ENCODE measurements around the gene FAM193B.

The FAM193B gene

DNA sequence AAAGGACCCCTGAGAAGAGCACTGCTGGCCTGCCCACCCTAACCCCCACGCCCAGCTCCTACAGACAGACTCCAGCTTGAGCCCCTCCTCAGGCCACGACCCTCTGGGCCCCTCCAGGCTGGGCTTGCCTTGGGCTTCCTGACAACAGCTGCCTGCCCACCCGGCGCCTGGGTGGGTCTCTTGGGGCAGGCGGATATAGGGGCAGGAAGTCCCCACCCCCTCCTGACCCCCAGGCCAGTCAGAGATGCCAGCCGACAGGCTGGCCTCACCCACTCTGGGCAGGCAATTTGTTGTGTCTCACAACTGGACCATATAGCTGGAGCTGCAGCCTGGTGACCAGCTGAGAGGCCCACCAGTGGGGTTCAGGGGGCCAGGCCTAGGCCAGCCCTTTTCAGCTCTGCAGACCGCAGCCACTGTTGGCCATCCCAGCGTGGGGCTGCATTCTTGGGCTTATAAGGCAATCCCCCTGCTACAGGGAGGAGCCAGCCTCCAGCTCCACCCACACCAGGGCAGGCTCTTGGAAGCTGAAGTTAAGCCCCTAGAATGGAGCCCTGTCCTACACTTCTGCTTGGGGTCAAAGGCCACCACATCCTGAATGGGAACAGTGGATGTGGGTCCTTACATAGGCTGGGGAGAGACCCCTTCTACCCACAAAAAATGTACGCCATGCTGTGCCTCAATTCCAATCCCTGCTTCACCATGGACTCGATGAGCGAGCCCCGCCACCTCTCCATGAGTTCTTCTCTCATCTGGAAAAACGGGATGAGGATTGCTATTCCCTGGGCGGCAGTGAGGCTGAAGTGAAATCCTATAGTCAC is 58.9 kb downstream of the FAM193B start:
- WGBS (ENCODE audit: insufficient coverage): 77% methylated on average over 13 of the region's 14 CpGs
- ChIA-PET POLR2A (interaction anchor here (1.4 kb wide), 1 partner anchor 16 kb away, joined by 5 read pairs; no protein-coding TSS in a partner anchor), CTCF (interaction anchor here (1.0 to 18.3 kb wide), 10 partner anchors 10 to 113 kb away, joined by 3 to 206 read pairs (median 5); partner anchors contain the start of gene DOK3)
- H3K27ac ChIP-seq (ENCODE audit: insufficient read depth in 1 of 2, low read depth in 1 of 2, low read length in 2 of 2, poor library complexity in 1 of 2, severe bottlenecking in 2 of 2): peak overlapping the region in 1 of 2 experiments; percentile 64
- peaks cover 2 to 54% (median 46%) of the 10 kb centered on the region in 4 experiments for H3K4me1 ChIP-seq (ENCODE audit: control extremely low read depth in 1 of 4, control insufficient read depth in 4 of 4, insufficient read depth in 4 of 4, low read length in 3 of 4)
- H3K36me3 ChIP-seq (ENCODE audit: control insufficient read depth in 4 of 4, insufficient read depth in 4 of 4, low read length in 3 of 4): peaks cover 0 to 17% (median 7%) of the 10 kb centered on the region in 4 experiments
- H3K27me3 ChIP-seq (replicated peaks in 2 of 5; ENCODE audit: control insufficient read depth in 4 of 5, insufficient read depth in 5 of 5, low read length in 4 of 5): peaks cover 0 to 5% (median 0%) of the 10 kb centered on the region in 5 experiments
- H3K9me3 ChIP-seq (ENCODE audit: control extremely low read depth in 1 of 5, control insufficient read depth in 4 of 5, insufficient read depth in 2 of 5, low read depth in 1 of 5, low read length in 4 of 5): no peaks in the 10 kb centered on the region
- H3K4me3 ChIP-seq (ENCODE audit: control insufficient read depth in 1 of 7, extremely low read depth in 1 of 7, insufficient read depth in 4 of 7, low read depth in 2 of 7, low read length in 6 of 7): peak overlapping the region in 1 of 7 experiments; percentile 78
- peak in 1 of 3 donors; percentile 30 for DNase-seq

DNA sequence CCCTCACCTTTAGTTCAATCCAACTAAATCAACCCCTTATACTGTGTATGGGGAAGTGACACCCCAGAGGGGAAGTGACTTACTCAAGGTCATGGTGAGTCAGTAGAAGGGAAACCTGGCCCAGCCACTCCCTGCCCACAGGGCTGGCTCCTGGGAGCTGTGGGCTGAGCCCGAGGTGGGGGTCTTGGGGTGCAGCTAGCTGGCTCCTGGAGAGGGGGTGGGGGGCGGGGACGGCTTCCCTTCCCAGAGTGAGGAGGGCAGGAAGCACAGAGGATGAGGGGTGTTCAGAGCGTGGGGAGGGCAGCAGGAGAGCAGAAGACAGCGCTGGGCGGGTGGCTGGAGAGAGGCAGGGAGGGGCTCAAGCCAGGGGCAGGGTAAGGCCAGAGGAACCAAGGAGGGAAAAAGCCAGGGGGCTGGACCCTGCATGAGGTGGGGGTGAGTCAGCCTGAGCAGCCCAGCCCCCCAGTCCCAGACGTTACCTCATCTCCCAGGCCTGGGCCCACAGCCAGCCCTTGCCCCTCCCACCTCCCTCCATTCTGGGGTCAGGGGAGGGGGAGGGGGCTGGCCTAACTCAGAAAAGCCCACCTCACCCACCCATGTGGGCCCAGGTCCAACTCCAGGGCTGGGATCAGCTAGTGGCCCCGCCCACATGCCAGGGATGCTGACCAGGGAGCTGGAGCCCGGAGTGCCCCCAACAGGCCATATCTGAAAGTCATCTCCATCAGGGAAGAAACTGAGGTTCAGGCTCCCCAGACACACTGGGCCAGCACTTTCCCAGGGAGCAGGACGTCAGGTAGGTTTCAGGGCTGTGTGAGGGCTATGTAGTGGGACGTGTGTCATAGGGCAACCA is 59.8 kb downstream of the FAM193B start:
- peak overlapping the region in 1 of 2 experiments; percentile 46 for H3K27ac ChIP-seq (ENCODE audit: insufficient read depth in 1 of 2, low read depth in 1 of 2, low read length in 2 of 2, poor library complexity in 1 of 2, severe bottlenecking in 2 of 2)
- H3K36me3 ChIP-seq (ENCODE audit: control insufficient read depth in 4 of 4, insufficient read depth in 4 of 4, low read length in 3 of 4): peaks cover 0 to 26% (median 10%) of the 10 kb centered on the region in 4 experiments
- H3K27me3 ChIP-seq (replicated peaks in 2 of 5; ENCODE audit: control insufficient read depth in 4 of 5, insufficient read depth in 5 of 5, low read length in 4 of 5): peaks cover 0 to 5% (median 0%) of the 10 kb centered on the region in 5 experiments
- H3K4me3 ChIP-seq (ENCODE audit: control insufficient read depth in 1 of 7, extremely low read depth in 1 of 7, insufficient read depth in 4 of 7, low read depth in 2 of 7, low read length in 6 of 7): peak overlapping the region in 1 of 7 experiments; percentile 8
- peaks cover 2 to 54% (median 46%) of the 10 kb centered on the region in 4 experiments for H3K4me1 ChIP-seq (ENCODE audit: control extremely low read depth in 1 of 4, control insufficient read depth in 4 of 4, insufficient read depth in 4 of 4, low read length in 3 of 4)
- 72% methylated on average over 7 of the region's 11 CpGs for WGBS (ENCODE audit: insufficient coverage)
- H3K9me3 ChIP-seq (ENCODE audit: control extremely low read depth in 1 of 5, control insufficient read depth in 4 of 5, insufficient read depth in 2 of 5, low read depth in 1 of 5, low read length in 4 of 5): no peaks in the 10 kb centered on the region
- ChIA-PET POLR2A (interaction anchor here (1.4 kb wide), 1 partner anchor 16 kb away, joined by 5 read pairs; no protein-coding TSS in a partner anchor), CTCF (interaction anchor here (0.8 to 18.3 kb wide), 11 partner anchors 11 to 133 kb away, joined by 3 to 206 read pairs (median 5); partner anchors contain the start of gene DOK3)
- DNase-seq: peak in 2 of 3 donors; percentile 87

DNA sequence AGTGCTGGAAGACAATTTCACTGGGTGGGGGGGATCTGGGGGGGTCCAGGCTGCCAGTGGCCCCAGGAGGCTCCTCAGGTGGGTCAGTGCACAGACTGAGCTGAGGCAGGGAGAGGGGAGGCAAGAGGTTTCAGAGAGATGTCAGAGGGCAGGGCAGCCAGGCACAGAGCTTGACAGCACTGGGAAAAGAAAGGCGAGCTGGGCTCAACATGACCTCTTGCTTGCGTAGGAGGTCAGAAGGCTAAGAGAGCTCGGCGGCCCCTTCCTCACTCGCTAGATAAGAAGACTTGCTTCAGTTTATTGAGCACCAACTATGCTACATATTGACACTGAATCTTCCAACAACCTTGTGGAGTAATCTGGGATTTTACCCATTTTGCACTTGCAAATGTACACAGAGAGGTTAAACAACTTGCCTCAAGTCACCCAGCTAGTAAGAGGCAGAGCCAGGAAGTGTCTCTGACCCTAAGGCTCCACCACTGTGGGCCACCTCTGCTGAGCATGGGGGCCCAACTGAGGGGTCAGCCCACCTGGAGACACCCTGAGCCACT is 60.5 kb downstream of the FAM193B start:
- POLR2A ChIA-PET: no interaction called here
- Histone ChIP-seq H3K36me3 (ENCODE audit: control insufficient read depth in 4 of 4, insufficient read depth in 4 of 4, low read length in 3 of 4) (peaks cover 0 to 33% (median 10%) of the 10 kb centered on the region in 4 experiments), H3K4me3 (ENCODE audit: control insufficient read depth in 1 of 7, extremely low read depth in 1 of 7, insufficient read depth in 4 of 7, low read depth in 2 of 7, low read length in 6 of 7) (no peak overlapping the region), H3K4me1 (ENCODE audit: control extremely low read depth in 1 of 4, control insufficient read depth in 4 of 4, insufficient read depth in 4 of 4, low read length in 3 of 4) (peaks cover 2 to 53% (median 46%) of the 10 kb centered on the region in 4 experiments), H3K9me3 (ENCODE audit: control extremely low read depth in 1 of 5, control insufficient read depth in 4 of 5, insufficient read depth in 2 of 5, low read depth in 1 of 5, low read length in 4 of 5) (no peaks in the 10 kb centered on the region), H3K27ac (ENCODE audit: insufficient read depth in 1 of 2, low read depth in 1 of 2, low read length in 2 of 2, poor library complexity in 1 of 2, severe bottlenecking in 2 of 2) (peak overlapping the region in 1 of 2 experiments; percentile 46), H3K27me3 (replicated peaks in 2 of 5; ENCODE audit: control insufficient read depth in 4 of 5, insufficient read depth in 5 of 5, low read length in 4 of 5) (peaks cover 0 to 5% (median 0%) of the 10 kb centered on the region in 5 experiments)
- CTCF ChIA-PET: interaction anchor here (0.8 to 18.3 kb wide), 13 partner anchors 12 to 132 kb away, joined by 3 to 206 read pairs (median 4); partner anchors contain the start of gene DOK3
- no peak for DNase-seq
- WGBS (ENCODE audit: insufficient coverage): 100% methylated on average over 4 of the region's 5 CpGs

DNA sequence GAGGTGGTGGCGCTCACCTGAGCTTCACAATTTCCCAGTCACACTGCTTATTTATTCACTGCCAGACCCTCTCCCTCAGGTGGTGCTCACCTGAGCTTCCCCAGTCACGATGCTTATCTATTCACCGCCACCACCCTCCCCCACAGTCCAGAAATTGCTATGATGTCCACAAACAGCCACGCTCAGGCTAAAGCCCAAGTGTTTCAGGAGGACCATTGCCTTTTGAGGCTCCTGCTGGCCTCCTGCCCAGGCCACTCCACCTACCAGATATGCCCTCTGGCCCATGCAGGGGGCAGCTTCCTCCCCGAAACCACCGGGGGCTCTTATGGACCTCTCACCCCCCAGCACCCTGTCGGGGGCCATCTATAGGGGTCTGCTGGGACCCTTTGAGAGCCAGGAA is 61.5 kb downstream of the FAM193B start:
- no peak overlapping the region for H3K27ac ChIP-seq (ENCODE audit: insufficient read depth in 1 of 2, low read depth in 1 of 2, low read length in 2 of 2, poor library complexity in 1 of 2, severe bottlenecking in 2 of 2)

DNA sequence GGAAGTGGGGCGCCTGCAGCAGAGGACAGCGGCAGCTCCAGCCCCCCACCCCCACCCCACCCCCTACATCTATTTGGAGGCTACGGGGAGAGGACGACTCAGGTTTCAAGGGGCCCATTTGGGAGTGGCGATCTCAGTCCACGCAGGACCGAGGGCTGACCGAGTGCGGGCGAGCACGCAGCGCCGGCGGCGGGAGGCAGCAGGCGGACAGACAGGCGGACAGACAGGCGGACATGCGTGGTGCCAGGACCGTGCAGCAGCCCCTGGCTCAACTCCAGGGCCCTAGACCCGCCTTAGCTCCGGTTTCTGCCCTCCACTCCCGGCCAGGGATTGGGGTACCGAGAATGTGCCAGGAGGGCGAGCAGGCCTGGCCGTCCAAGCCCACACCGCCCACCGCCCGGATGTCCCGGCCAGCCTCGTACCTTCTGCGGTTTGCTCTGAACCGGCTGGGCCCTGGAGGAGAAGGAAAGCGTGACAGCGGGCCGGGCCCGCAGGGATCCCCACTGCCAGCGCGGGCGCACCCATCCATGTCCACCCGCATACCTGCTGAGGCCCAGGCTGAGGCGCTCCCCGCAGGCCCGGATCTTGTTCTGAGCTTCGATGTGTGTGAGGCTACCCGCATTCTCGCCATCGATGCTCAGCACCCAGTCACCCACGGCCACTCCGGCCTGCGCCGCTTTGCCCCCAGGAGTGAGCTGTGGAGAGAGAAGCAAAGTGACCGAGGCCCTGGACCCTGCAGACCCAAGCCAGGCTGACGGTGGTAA is 62.2 kb downstream of the FAM193B start:
- H3K36me3 ChIP-seq (ENCODE audit: control insufficient read depth in 4 of 4, insufficient read depth in 4 of 4, low read length in 3 of 4): peaks cover 7 to 48% (median 16%) of the 10 kb centered on the region in 4 experiments
- H3K27me3 ChIP-seq (replicated peaks in 2 of 5; ENCODE audit: control insufficient read depth in 4 of 5, insufficient read depth in 5 of 5, low read length in 4 of 5): no peaks in the 10 kb centered on the region
- DNase-seq: no peak
- 98% methylated on average over 50 of the region's 54 CpGs for WGBS (ENCODE audit: insufficient coverage)
- H3K4me3 ChIP-seq (ENCODE audit: control insufficient read depth in 1 of 7, extremely low read depth in 1 of 7, insufficient read depth in 4 of 7, low read depth in 2 of 7, low read length in 6 of 7): no peak overlapping the region
- no peaks in the 10 kb centered on the region for H3K9me3 ChIP-seq (ENCODE audit: control extremely low read depth in 1 of 5, control insufficient read depth in 4 of 5, insufficient read depth in 2 of 5, low read depth in 1 of 5, low read length in 4 of 5)
- POLR2A ChIA-PET: interaction anchor here (0.5 kb wide), 1 partner anchor 956 kb away, joined by 3 read pairs; no protein-coding TSS in a partner anchor
- CTCF ChIA-PET: interaction anchor here (1.1 to 18.3 kb wide), 8 partner anchors 13 to 182 kb away, joined by 3 to 206 read pairs (median 4); partner anchors contain the start of gene DOK3
- H3K27ac ChIP-seq (ENCODE audit: insufficient read depth in 1 of 2, low read depth in 1 of 2, low read length in 2 of 2, poor library complexity in 1 of 2, severe bottlenecking in 2 of 2): no peak overlapping the region
- peaks cover 2 to 41% (median 34%) of the 10 kb centered on the region in 4 experiments for H3K4me1 ChIP-seq (ENCODE audit: control extremely low read depth in 1 of 4, control insufficient read depth in 4 of 4, insufficient read depth in 4 of 4, low read length in 3 of 4)

More for the DNA sequence above, 61.5 kb downstream of the FAM193B start:
- 91% methylated on average over 4 of the region's 7 CpGs for WGBS (ENCODE audit: insufficient coverage)
- no peaks in the 10 kb centered on the region for H3K9me3 ChIP-seq (ENCODE audit: control extremely low read depth in 1 of 5, control insufficient read depth in 4 of 5, insufficient read depth in 2 of 5, low read depth in 1 of 5, low read length in 4 of 5)
- peaks cover 4 to 41% (median 13%) of the 10 kb centered on the region in 4 experiments for H3K36me3 ChIP-seq (ENCODE audit: control insufficient read depth in 4 of 4, insufficient read depth in 4 of 4, low read length in 3 of 4)
- no peak for DNase-seq
- H3K27me3 ChIP-seq (replicated peaks in 2 of 5; ENCODE audit: control insufficient read depth in 4 of 5, insufficient read depth in 5 of 5, low read length in 4 of 5): peaks cover 0 to under 1% (median 0%) of the 10 kb centered on the region in 5 experiments
- no peak overlapping the region for H3K4me3 ChIP-seq (ENCODE audit: control insufficient read depth in 1 of 7, extremely low read depth in 1 of 7, insufficient read depth in 4 of 7, low read depth in 2 of 7, low read length in 6 of 7)
- ChIA-PET CTCF (interaction anchor here (1.1 to 18.3 kb wide), 10 partner anchors 12 to 183 kb away, joined by 3 to 206 read pairs (median 4); partner anchors contain the start of gene DOK3), POLR2A (no interaction called here)
- H3K4me1 ChIP-seq (ENCODE audit: control extremely low read depth in 1 of 4, control insufficient read depth in 4 of 4, insufficient read depth in 4 of 4, low read length in 3 of 4): peaks cover 2 to 43% (median 38%) of the 10 kb centered on the region in 4 experiments
